Loucy (cell line): ENCODE measurements around the gene IQSEC1.

Experiments
- CTCF ChIP-seq: fragments of 200-600 bp; sonication (generic); conservative IDR thresholded peaks from 2 replicates; pipeline ENCODE4 v1.5.1; 2014; ENCODE audit warnings: mild to moderate bottlenecking, antibody characterized with exemption, low read length
- EZH2phosphoT487 ChIP-seq: fragments of 200-600 bp; IDR thresholded peaks from 2 replicates; pipeline ENCODE4 v1.6.1; 2018; ENCODE audit warnings: antibody characterized with exemption, mild to moderate bottlenecking, moderate library complexity, borderline replicate concordance

GRCh38 chr3:13016083-13016720, 57.0 kb downstream of the IQSEC1 start:
- TF ChIP-seq CTCF (no peak), EZH2phosphoT487 (no peak)
